Sigmoid colon (tissue), 4 donors: Measurements from ENCODE around the gene KRT85.

Experiments
- EP300 ChIP-seq, 4 donors: sonication (generic); formaldehyde crosslinking; IDR thresholded peaks; one replicate each; pipeline ENCODE4 v1.6.1; 2017; ENCODE audit warnings: antibody characterized with exemption in 4 of 4
- POLR2AphosphoS5 ChIP-seq, 4 donors: sonication (generic); formaldehyde crosslinking; IDR thresholded peaks; one replicate each; pipeline ENCODE4 v1.6.1; 2017; ENCODE audit warnings: antibody characterized with exemption in 4 of 4
- TF ChIP-seq, protein P1 (sequence below), 4 experiments: fragments of 450-650 bp in 3 of 4; fragments of 200-600 bp in 1 of 4; IDR thresholded peaks; one replicate each; pipeline ENCODE4 v1.5.1; 2016 to 2019; ENCODE audit warnings: antibody characterized with exemption in 4 of 4, mild to moderate bottlenecking in 3 of 4, moderate library complexity in 2 of 4

- TF ChIP-seq, protein P1, sequence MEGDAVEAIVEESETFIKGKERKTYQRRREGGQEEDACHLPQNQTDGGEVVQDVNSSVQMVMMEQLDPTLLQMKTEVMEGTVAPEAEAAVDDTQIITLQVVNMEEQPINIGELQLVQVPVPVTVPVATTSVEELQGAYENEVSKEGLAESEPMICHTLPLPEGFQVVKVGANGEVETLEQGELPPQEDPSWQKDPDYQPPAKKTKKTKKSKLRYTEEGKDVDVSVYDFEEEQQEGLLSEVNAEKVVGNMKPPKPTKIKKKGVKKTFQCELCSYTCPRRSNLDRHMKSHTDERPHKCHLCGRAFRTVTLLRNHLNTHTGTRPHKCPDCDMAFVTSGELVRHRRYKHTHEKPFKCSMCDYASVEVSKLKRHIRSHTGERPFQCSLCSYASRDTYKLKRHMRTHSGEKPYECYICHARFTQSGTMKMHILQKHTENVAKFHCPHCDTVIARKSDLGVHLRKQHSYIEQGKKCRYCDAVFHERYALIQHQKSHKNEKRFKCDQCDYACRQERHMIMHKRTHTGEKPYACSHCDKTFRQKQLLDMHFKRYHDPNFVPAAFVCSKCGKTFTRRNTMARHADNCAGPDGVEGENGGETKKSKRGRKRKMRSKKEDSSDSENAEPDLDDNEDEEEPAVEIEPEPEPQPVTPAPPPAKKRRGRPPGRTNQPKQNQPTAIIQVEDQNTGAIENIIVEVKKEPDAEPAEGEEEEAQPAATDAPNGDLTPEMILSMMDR (IDR thresholded peaks at IDR 0.05) = no peak
- TF ChIP-seq POLR2AphosphoS5 (IDR thresholded peaks at IDR 0.05) (no peak), EP300 (IDR thresholded peaks at IDR 0.05) (no peak)
Observed at GRCh38 chr12:52369211-52369610, 1.9 kb upstream of the KRT85 start.
